ENCODE data around the gene SEBOX.

SEBOX gene

DNA sequence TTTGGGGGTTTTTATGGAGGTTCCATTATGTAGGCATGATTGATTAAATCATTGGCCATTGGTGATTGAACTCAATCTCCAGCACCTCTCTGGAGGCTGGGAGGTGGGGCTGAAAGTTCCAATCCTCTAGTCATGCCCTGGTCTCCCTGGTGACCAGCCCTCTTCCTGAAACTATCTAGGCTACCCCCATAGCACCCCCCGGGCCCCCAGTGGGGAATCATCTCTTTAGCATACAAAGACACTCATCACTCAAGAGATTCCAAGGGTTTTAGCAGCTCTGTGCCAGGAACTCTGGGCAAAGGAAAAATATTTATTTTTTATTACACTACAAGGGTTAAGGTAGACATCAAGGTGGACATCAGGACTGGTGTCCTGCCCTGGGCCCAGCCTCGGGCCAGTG, 30.4 kb upstream of the SEBOX start:
- in situ Hi-C loops (cut with MboI; ENCODE audit: low pct_unique_long_range_greater_than_20kb, low sequenced_read_pairs, unreplicated experiment), result loop anchor here (25.0 kb wide), 1 partner anchor 142 kb away; no protein-coding TSS in a partner anchor
- TF ChIP-seq, protein P1, sequence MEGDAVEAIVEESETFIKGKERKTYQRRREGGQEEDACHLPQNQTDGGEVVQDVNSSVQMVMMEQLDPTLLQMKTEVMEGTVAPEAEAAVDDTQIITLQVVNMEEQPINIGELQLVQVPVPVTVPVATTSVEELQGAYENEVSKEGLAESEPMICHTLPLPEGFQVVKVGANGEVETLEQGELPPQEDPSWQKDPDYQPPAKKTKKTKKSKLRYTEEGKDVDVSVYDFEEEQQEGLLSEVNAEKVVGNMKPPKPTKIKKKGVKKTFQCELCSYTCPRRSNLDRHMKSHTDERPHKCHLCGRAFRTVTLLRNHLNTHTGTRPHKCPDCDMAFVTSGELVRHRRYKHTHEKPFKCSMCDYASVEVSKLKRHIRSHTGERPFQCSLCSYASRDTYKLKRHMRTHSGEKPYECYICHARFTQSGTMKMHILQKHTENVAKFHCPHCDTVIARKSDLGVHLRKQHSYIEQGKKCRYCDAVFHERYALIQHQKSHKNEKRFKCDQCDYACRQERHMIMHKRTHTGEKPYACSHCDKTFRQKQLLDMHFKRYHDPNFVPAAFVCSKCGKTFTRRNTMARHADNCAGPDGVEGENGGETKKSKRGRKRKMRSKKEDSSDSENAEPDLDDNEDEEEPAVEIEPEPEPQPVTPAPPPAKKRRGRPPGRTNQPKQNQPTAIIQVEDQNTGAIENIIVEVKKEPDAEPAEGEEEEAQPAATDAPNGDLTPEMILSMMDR (IDR thresholded peaks at IDR 0.05; ENCODE audit: extremely low read depth, insufficient read depth, missing control alignments), result no peak
- DNase-seq (ENCODE audit: low spot score), result no peak

DNA sequence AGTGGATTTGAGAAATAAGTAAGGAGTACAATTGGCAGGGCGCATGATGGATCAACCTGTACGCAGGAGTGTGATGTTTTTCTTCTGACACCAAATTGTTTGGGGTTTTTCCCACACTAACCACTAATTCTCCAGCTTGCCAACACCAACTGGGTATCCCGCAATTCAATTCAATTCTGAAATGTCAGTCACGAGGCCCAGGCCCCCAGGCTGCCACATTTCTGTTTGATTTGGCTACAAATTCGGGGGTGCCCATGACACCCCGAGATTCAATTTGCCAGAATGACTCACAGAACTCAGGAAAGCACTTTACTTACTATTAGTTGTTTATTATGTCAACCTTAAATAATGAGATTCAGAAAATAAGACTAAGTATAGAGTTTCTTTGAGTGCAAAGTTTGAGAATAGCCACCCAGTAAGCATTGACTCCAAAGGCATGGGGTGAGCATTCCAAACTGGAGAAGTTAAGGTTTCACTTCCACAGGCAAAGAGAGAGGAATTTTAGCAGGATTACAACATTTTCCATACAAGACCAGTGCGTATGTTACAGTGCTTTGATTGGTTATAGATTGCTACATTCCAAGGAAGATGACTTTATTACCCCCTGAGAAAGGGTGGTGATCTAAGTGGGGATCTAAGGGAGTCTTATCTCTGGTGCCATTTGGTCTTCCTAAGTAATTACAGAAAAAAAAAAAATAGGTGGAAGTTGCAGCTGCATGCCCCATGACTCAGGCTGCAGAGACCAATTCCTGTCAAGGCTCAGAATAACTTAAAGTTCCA, 29.5 kb upstream of the SEBOX start:
- DNase-seq (ENCODE audit: low spot score), result no peak
- TF ChIP-seq, protein P1 (IDR thresholded peaks at IDR 0.05; ENCODE audit: extremely low read depth, insufficient read depth, missing control alignments), result no peak
- in situ Hi-C loops (cut with MboI; ENCODE audit: low pct_unique_long_range_greater_than_20kb, low sequenced_read_pairs, unreplicated experiment), result loop anchor here (25.0 kb wide), 1 partner anchor 143 kb away; no protein-coding TSS in a partner anchor

DNA sequence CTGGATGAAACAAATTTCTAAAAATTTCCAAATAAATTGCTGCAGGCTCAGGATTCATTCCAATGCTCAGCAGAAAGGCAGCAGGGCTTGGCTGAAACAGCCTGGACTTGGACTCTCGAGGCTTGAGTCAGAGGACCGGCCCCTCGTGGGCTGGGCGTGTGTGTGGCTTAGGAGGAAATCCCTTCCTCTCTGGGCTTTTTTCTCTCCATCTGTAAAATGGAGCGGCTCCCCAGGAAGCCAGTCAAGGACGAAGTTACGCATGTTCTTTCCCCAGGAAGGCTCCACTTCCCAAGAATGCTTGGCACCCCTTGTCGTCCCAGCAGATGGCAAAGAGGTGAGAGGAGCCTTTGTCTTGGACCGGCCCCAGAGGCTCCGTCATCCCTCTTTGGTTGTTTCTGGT, 27.5 kb upstream of the SEBOX start:
- TF ChIP-seq, protein P1 (IDR thresholded peaks at IDR 0.05; ENCODE audit: extremely low read depth, insufficient read depth, missing control alignments), result no peak
- DNase-seq (ENCODE audit: low spot score), result no peak
- in situ Hi-C loops (cut with MboI; ENCODE audit: low pct_unique_long_range_greater_than_20kb, low sequenced_read_pairs, unreplicated experiment), result loop anchor here (25.0 kb wide), 1 partner anchor 145 kb away; no protein-coding TSS in a partner anchor

DNA sequence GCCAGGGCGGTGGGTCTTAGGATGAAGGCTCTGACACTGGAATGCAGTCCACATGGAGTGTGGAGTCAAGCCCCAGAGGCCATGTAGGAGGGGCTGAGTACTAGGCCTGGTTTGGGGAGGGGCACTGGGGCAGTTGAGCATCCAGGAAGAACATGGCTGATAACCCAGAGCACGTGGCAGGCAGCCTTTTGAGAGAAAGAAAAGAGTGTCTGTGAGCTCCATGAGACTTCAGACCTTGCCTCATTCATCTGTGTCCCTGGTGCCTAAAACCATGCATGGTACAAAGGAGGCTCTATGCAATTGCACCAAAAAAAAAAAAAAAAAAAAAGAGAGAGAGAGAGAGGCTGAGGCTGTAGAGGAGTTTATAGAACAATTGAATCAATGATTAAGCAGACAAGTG, 26.4 kb upstream of the SEBOX start:
- TF ChIP-seq, protein P1 (IDR thresholded peaks at IDR 0.05; ENCODE audit: extremely low read depth, insufficient read depth, missing control alignments), result no peak
- in situ Hi-C loops (cut with MboI; ENCODE audit: low pct_unique_long_range_greater_than_20kb, low sequenced_read_pairs, unreplicated experiment), result loop anchor here (25.0 kb wide), 1 partner anchor 146 kb away; no protein-coding TSS in a partner anchor
- DNase-seq (ENCODE audit: low spot score), result no peak

DNA sequence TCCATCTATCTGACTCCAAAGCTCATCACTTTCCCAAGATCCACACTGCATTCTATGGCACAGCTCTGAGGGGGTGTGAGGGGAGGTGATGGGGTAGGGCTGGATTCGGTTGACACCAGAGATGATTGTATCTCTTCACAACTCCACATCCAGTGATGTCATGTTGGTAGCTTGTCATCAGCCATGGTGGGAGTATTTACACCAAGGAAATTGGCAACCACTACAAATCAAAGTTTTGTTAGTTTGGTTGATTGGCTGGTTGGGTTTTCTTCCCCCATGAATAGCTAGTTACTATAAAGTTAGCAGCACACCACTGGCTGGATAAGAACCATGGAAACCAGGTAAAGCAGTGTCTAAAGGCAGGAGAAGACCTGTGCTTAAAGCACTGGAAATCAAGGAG, 26.0 kb upstream of the SEBOX start:
- in situ Hi-C loops (cut with MboI; ENCODE audit: low pct_unique_long_range_greater_than_20kb, low sequenced_read_pairs, unreplicated experiment), result loop anchor here (25.0 kb wide), 1 partner anchor 146 kb away; no protein-coding TSS in a partner anchor
- TF ChIP-seq, protein P1 (IDR thresholded peaks at IDR 0.05; ENCODE audit: extremely low read depth, insufficient read depth, missing control alignments), result no peak

DNA sequence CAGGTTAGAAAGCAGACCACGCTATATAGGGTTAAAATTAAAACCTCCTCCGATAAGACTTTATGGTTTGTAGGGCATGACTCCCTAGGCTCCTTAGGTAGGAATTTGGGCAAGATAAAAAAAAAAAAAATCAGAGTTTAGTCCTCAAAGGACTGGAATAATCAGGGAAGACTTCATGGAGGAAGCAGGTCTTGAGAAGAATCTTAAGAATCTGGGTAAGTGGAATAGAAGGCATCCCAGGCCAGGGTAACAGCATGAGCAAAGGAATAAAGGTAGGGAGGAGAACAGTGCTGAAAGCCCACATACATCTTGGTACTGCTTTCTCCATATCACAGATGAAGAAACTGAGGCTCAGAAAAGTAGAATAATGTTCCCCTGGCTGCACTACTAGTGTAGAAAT, 25.6 kb upstream of the SEBOX start:
- in situ Hi-C loops (cut with MboI; ENCODE audit: low pct_unique_long_range_greater_than_20kb, low sequenced_read_pairs, unreplicated experiment), result loop anchor here (25.0 kb wide), 1 partner anchor 147 kb away; no protein-coding TSS in a partner anchor
- no peak for DNase-seq (ENCODE audit: low spot score)
- TF ChIP-seq, protein P1 (IDR thresholded peaks at IDR 0.05; ENCODE audit: extremely low read depth, insufficient read depth, missing control alignments), result no peak

More for the DNA sequence above, 26.0 kb upstream of the SEBOX start:
- DNase-seq (ENCODE audit: low spot score), result no peak
